HG02981 (cell line): Measurements from ENCODE around the gene TNNI3K.

Experiments
- ATAC-seq: cut with Tn5 transposase; IDR thresholded peaks from one replicate; pipeline ENCODE4 v1.9.1; 2021; ENCODE audit warnings: mild to moderate bottlenecking, moderate library complexity; ENCODE audit not compliant: unreplicated experiment

TNNI3K gene

GRCh38 chr1:74534241-74534640 lies 299.1 kb downstream of the TNNI3K start:
- ATAC-seq = no peak

- no peak for ATAC-seq
These were observed 310.6 kb downstream of the TNNI3K start for GRCh38 chr1:74545821-74546220.

DNA sequence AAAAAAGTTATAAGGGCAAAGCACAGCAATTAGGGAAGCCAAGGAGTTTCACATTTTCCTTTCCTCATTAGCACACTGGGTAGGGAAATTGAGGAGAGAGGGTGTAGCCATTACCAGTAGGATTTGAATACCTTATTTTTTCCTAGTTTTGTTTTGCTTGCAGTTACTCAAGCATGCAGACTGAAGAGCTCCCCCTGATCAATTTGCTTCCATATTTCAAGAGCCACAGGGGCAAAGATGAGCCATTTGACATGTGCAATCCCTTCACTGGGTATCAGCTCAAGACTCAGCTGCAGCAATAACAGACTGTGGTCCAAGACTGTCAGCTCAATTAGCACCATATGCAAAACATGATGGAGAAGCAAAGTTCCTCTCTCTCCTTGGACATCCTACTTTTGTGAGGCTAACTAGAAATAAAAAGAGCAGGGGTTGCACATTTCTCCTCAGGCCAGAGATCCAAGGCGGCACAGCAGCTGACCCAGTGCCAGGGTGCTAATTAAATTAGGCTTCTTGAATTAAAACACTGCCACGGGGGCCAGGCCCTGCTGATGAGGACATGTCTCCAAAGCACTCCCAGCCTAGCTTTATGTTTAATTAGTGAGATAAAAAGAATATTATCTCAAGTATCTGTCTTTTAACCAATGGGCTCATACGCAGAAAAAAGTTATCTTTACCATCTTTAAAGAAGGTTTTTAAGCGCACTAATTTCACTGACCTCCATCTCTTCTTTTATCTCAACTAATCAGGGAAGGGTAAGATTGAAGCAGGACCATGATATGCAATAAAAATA lies 314.0 kb downstream of the TNNI3K start:
- ATAC-seq = no peak

DNA sequence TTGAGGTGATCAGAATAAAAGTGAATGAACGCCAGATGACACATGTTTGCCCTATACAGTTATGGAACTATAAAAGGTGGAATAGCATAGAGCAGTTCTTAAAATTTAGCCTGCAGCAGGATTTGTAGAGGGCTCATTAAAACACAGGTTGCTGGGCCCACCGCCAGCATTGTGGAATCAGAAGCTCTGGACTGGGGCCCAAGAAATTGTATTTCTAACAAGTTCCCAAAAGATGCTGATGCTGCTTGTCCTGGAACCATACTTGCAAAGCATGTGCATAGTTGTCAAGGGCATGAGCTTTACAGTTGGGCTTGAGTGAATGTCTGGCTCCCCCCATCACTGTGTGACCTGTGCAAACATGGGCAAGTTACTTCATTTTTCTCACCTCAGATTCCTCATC lies 314.7 kb downstream of the TNNI3K start:
- no peak for ATAC-seq

- ATAC-seq = no peak
These were observed 335.8 kb downstream of the TNNI3K start for GRCh38 chr1:74570797-74571492.

DNA sequence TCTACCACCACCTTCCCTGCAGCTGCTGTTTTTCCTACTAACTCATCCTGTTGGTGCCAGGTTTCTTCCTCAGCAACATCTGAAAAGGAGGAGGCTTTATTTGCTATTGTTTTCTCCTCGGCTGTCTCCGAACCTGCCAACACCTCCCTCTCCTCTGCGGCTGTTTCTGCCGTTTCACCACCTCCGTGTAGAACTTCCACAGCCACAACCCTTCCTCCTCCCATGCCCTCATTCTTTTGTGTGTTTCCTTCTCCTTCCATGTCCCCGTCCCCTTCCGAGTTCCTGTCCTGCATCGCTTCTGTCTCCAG lies 336.3 kb downstream of the TNNI3K start:
- no peak for ATAC-seq

GRCh38 chr1:74571891-74572290 lies 336.7 kb downstream of the TNNI3K start:
- no peak for ATAC-seq

DNA sequence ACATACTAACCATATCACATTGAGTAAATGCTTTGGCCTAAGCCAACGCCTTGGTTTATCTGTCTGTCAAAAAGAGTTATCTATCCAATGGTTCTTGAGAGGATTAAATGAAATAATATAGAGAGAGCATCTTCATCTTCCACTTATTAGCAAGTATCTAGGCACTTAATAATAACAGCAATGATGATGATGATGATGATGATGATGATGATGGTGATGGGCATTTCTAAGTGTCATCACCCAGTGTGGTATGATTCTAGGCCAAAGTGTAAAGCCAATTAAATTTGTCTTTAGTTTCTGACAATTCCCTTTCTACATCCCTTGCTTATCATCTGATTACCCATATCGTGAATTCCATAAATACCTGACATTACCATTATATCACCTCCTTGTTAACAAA lies 342.9 kb downstream of the TNNI3K start:
- no peak for ATAC-seq

- peak; percentile 98 for ATAC-seq
These were observed 344.2 kb downstream of the TNNI3K start for GRCh38 chr1:74579425-74579824.

- ATAC-seq = peak; percentile 31
These were observed 348.2 kb downstream of the TNNI3K start for GRCh38 chr1:74583397-74583796.

DNA sequence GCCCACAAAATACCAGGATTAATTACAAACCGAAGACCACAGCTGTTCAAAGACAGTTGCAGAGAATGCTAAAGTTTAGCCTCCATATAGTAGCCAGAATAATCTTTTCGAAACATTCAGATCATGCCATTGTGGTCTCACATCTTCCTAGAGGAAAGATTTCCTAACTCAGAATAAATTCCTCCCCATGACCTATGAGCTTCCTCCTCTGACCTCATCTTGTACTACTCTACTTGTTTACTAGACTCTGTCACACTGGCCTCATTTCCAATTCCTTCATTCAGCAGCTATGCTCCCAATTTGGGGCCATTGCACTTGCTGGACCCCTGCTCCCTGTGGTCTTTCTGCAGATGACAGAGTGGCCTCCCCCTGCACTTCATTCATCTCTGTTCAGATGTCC lies 349.0 kb downstream of the TNNI3K start:
- ATAC-seq = no peak

DNA sequence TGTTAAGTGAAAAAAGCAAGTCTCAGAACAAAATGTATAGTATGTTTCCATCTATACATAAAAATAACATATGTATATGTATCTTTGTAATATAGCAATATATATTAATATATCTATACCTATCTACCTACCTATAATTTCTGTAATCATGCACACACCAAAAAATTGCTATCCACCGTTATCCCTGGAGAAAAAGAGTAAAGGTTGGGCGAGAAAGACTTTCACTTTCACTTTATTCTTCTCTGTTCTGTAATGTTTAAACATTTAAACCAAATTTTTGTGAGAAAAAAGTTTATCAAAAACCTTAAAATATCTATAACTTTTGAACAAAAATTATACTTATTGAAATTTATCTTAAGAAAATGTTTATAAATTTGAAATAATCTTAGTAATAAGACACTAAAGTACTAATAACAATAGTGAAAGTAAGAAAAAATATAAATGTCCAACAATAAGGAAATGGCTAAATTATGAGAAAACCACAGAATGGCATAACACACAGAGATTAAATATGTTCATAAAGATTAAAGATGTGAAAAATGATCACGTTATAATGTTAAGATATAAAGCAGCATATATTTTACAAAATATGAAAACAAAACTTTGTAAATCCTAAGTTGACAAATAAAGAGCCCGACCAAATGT lies 351.2 kb downstream of the TNNI3K start:
- no peak for ATAC-seq

GRCh38 chr1:74587888-74588287 lies 352.7 kb downstream of the TNNI3K start:
- no peak for ATAC-seq

DNA sequence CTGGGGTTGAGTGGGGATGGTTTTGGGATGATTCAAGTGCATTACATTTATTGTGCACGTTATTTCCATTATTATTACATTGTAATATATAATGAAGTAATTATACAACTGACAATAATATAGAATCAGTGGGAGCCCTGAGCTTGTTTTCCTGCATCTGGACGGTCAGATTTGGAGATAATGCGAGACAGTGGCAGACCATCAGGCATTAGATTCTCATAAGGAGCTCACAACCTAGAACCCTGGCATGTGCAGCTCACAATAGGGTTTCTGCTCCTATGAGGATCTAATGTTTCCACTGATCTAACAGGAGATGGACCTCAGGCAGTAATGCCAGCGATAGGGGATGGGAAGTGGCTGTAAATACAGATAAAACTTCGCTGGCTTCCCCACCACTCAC lies 355.1 kb downstream of the TNNI3K start:
- no peak for ATAC-seq

GRCh38 chr1:74591949-74592348 lies 356.8 kb downstream of the TNNI3K start:
- no peak for ATAC-seq

DNA sequence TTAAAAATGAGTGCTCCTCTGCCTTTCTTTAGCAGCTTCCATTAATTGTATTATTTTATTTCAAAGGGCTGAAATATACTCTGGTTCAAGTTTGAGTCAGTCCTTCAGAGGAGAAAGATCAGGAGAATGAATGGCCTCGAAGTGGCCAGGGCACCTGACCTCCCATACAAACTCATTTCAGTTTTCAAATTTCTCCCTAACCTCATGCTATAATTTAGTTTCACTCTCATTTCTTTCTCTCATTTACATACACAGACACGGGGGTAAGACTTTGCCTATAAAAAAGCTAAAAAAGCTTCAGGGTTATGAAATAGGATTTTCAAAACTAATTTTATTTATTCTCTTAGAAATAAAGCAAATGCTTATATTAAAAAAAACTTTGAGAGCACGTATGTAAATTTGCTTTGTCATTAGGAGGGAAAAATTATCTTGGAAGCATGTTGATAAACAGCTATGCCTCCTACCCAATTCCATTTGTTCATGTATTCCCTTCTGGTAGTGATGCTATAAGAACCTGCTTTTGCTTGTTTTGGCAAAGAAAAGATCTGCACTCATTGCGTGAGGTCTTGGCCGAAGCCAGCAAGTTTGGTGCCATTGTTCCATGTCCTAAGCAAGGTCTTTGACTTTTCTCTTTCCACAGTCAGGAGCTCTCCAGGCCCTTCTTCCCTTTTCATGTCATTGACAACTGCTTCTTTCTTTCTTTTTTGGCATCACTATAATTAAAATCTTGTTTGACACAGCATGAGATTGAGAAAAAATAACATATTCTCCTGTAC lies 357.6 kb downstream of the TNNI3K start:
- no peak for ATAC-seq
